ENCODE measurements around the gene KRTAP12-2. TPM values are rescaled to one million over a fixed set of nuclear protein-coding genes. Genes with fewer than 3 reads are reported as not detected.

Gene KRTAP12-2
- total and polyA plus RNA-seq, 10 of the 15 experiments (the other 5 are each of a cell fraction or from before 2014, with no cell fraction given), result not detected

DNA sequence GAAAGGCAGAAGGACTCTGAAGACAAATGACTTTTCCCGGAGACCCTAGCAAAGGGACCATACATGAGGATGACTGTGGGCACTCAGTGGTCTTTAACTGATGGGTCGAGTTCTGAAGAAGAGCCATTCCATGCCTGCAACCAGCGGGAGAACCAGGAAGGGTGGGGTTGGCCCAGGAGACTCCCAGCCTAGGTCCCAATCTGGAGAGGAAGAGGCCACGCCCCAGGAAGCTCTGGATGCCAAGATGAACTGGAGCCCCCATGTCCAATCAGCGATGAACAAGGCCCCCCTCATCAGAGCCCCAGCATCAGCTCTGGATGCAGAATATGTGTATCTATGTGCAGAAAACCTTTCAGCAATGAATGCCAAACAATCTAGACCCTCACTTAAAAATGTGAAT, 26.0 kb downstream of the KRTAP12-2 start (continued):
- TF ChIP-seq IKZF2 (IDR thresholded peaks at IDR 0.05) (no peak), BCLAF1 (IDR thresholded peaks at IDR 0.05) (no peak), FOS (IDR thresholded peaks at IDR 0.05; ENCODE audit: borderline replicate concordance, extremely low read depth, insufficient read length) (no peak), ASH2L (IDR thresholded peaks at IDR 0.05; ENCODE audit: borderline replicate concordance, low read depth) (no peak), CREM (IDR thresholded peaks at IDR 0.05; ENCODE audit: low read depth) (no peak)
- TF ChIP-seq, protein P1, sequence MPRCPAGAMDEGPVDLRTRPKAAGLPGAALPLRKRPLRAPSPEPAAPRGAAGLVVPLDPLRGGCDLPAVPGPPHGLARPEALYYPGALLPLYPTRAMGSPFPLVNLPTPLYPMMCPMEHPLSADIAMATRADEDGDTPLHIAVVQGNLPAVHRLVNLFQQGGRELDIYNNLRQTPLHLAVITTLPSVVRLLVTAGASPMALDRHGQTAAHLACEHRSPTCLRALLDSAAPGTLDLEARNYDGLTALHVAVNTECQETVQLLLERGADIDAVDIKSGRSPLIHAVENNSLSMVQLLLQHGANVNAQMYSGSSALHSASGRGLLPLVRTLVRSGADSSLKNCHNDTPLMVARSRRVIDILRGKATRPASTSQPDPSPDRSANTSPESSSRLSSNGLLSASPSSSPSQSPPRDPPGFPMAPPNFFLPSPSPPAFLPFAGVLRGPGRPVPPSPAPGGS (IDR thresholded peaks at IDR 0.05; ENCODE audit: borderline replicate concordance, insufficient read depth, low read depth, low read length, poor library complexity, severe bottlenecking), result no peak
- TF ChIP-seq, protein P2, sequence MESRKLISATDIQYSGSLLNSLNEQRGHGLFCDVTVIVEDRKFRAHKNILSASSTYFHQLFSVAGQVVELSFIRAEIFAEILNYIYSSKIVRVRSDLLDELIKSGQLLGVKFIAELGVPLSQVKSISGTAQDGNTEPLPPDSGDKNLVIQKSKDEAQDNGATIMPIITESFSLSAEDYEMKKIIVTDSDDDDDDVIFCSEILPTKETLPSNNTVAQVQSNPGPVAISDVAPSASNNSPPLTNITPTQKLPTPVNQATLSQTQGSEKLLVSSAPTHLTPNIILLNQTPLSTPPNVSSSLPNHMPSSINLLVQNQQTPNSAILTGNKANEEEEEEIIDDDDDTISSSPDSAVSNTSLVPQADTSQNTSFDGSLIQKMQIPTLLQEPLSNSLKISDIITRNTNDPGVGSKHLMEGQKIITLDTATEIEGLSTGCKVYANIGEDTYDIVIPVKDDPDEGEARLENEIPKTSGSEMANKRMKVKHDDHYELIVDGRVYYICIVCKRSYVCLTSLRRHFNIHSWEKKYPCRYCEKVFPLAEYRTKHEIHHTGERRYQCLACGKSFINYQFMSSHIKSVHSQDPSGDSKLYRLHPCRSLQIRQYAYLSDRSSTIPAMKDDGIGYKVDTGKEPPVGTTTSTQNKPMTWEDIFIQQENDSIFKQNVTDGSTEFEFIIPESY (IDR thresholded peaks at IDR 0.05), result no peak
